GM13977 (cell line): ENCODE results near the gene CREB5.

Source experiments
- DNase-seq: peaks from one replicate; pipeline ENCODE4 v3.0.0; 2012; ENCODE audit warnings: low spot score
- CTCF ChIP-seq: IDR thresholded peaks from 2 replicates; pipeline ENCODE4 v1.5.1; 2012; ENCODE audit warnings: mild to moderate bottlenecking, control low read depth; ENCODE audit not compliant: insufficient read depth; ENCODE audit errors: extremely low read depth, missing control alignments
- in situ Hi-C: fragments of 300-500 bp; cut with MboI; formaldehyde crosslinking; loops from one replicate; pipeline ENCODE4 v1.12.0; 2022; ENCODE audit warnings: low sequenced_read_pairs, low pct_unique_long_range_greater_than_20kb, mixed read lengths, inconsistent platforms; ENCODE audit not compliant: unreplicated experiment

CREB5 gene

GRCh38 chr7:28539289-28539981 lies 127.1 kb downstream of the CREB5 start:
- TF ChIP-seq CTCF, result no peak
- in situ Hi-C loops, result no loop called here
- peak; percentile 65 for DNase-seq

DNA sequence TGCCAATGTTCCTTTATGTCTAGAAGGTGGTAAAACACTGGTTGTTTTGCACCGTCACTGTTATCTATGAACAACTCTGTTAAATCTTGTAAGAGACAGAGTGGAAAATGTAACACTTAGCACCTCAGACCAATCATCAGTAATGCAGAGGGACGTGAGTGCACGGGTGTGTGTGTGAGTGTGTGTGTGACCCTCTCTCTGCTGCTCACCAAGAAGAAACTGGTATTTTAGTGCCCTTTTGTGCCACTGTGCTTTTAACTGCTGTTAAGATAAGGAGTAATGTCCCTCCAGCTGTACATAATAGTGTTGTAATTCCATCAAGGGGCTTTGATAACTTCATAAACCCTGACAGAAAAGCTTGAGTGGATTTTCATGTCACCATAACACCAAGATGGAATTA lies 130.1 kb downstream of the CREB5 start:
- no peak for DNase-seq
- no peak for TF ChIP-seq CTCF
- in situ Hi-C loops, result no loop called here

DNA sequence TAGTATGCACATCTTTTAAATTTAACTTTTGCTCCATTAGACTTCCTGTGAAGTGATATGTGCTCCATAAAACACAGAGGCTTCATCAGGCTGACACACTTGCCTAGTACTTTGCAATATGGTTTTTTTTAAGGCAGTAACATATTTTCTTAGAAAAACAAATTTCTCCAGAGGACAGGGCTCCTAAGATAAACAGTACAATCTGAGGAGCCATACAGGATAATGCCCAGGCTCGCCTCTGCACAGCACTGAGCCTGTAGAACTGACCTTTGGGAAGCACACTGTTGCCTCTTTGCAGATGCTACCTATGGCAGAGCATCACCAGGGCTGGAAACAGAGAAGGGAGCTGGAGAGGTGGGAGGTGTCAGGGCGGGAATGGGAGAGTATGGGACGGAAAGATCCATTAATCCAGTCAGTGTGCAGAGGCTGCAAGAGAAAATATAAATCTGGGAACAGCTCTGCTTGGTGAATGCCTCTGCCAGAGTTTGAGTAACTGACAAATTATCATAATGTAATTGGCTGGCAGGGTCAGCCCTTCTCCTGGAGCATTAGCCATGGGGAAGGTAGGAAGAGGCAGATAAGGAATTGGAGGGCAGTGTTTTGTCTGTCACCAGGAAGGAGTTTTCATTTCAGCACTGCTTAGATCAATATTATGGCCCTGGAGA lies 132.3 kb downstream of the CREB5 start:
- in situ Hi-C loops, result no loop called here
- no peak for DNase-seq
- TF ChIP-seq CTCF, result no peak

DNA sequence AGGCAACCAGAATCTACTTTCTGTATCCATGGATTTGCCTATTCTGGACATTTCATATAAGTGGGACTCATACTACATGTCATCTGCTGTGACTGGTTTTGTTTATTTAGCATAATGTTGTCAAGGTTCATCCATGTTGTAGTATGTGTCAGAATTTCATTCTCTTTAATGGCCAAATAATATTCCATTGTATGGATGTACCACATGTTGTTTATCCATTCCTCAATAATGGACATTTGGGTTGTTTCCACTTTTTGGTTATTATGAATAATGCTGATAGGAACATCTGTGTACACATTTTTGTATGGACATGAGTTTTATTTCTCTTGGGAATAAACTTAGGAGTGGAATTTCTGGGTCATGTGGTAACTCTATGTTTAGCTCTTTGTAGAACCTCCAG lies 133.7 kb downstream of the CREB5 start:
- TF ChIP-seq CTCF, result no peak
- no peak for DNase-seq
- in situ Hi-C loops, result no loop called here

- in situ Hi-C loops, result no loop called here
- no peak for DNase-seq
- TF ChIP-seq CTCF, result no peak
Measured at GRCh38 chr7:28547115-28547514, 134.8 kb downstream of the CREB5 start.

- DNase-seq, result no peak
- in situ Hi-C loops, result no loop called here
- TF ChIP-seq CTCF, result no peak
Measured at GRCh38 chr7:28548416-28548815, 136.1 kb downstream of the CREB5 start.
